Measurements from ENCODE around the gene MYO15B. TPM values are rescaled to one million over a fixed set of nuclear protein-coding genes. Genes with fewer than 3 reads are reported as not detected.

Gene MYO15B
- total and polyA plus RNA-seq, 2 experiments from 2014 or later = 1.3 to 7.2 TPM

- in situ Hi-C loops (cut with MboI) = no loop called here
- H3F3A ChIP-seq (ENCODE audit: insufficient read depth) = no peaks in the 10 kb centered on the region
- no peaks in the 10 kb centered on the region for H3K4me1 ChIP-seq (ENCODE audit: insufficient read depth)
- no peak for DNase-seq
- no peaks in the 10 kb centered on the region for H4K20me1 ChIP-seq (ENCODE audit: insufficient read depth)
- WGBS, 2 experiments (ENCODE audit: low coverage in 1 of 2, low lambda C conversion rate in 2 of 2, missing lambda C conversion rate in 2 of 2) = 60 to 75% methylated on average over 6 to 13 of the region's 13 CpGs
- no peaks in the 10 kb centered on the region for H3K79me2 ChIP-seq (ENCODE audit: insufficient read depth)
- H3K27me3 ChIP-seq (replicated peaks; ENCODE audit: insufficient read depth) = no peaks in the 10 kb centered on the region
- no peaks in the 10 kb centered on the region for H3K36me3 ChIP-seq (ENCODE audit: low read depth)
- H3K4me3 ChIP-seq = no peak overlapping the region
- no peak overlapping the region for H3K27ac ChIP-seq
- no peaks in the 10 kb centered on the region for H3K9me3 ChIP-seq (ENCODE audit: low read depth)
- no peak overlapping the region for H2AFZ ChIP-seq
- H3K4me2 ChIP-seq (ENCODE audit: unreplicated experiment) = no peak overlapping the region
- no peak for TF ChIP-seq EZH2phosphoT487 (IDR thresholded peaks at IDR 0.05; ENCODE audit: insufficient read depth, low read depth)
- no peak for TF ChIP-seq EZH2 (IDR thresholded peaks at IDR 0.05; ENCODE audit: insufficient read depth, poor library complexity, severe bottlenecking)
- no peaks in the 10 kb centered on the region for H3K9me2 ChIP-seq (ENCODE audit: insufficient read depth)
- no peak overlapping the region for H3K9ac ChIP-seq
Observed at GRCh38 chr17:75573994-75574393, 13.6 kb upstream of the MYO15B start.

- WGBS, 2 experiments (ENCODE audit: low coverage in 1 of 2, low lambda C conversion rate in 2 of 2, missing lambda C conversion rate in 2 of 2) = 72 to 80% methylated on average over 26 to 29 of the region's 29 CpGs
- no peak overlapping the region for H3K4me3 ChIP-seq
- no peaks in the 10 kb centered on the region for H3K79me2 ChIP-seq (ENCODE audit: insufficient read depth)
- no peaks in the 10 kb centered on the region for H3K27me3 ChIP-seq (replicated peaks; ENCODE audit: insufficient read depth)
- H3K9me3 ChIP-seq (ENCODE audit: low read depth) = no peaks in the 10 kb centered on the region
- DNase-seq = no peak
- in situ Hi-C loops (cut with MboI) = no loop called here
- H3K9ac ChIP-seq = no peak overlapping the region
- H2AFZ ChIP-seq = no peak overlapping the region
- no peaks in the 10 kb centered on the region for H3K9me2 ChIP-seq (ENCODE audit: insufficient read depth)
- H3K27ac ChIP-seq = no peak overlapping the region
- TF ChIP-seq EZH2phosphoT487 (IDR thresholded peaks at IDR 0.05; ENCODE audit: insufficient read depth, low read depth) (no peak), EZH2 (IDR thresholded peaks at IDR 0.05; ENCODE audit: insufficient read depth, poor library complexity, severe bottlenecking) (no peak)
- no peaks in the 10 kb centered on the region for H4K20me1 ChIP-seq (ENCODE audit: insufficient read depth)
- H3K36me3 ChIP-seq (ENCODE audit: low read depth) = no peaks in the 10 kb centered on the region
- no peak overlapping the region for H3K4me2 ChIP-seq (ENCODE audit: unreplicated experiment)
- H3F3A ChIP-seq (ENCODE audit: insufficient read depth) = no peaks in the 10 kb centered on the region
- no peaks in the 10 kb centered on the region for H3K4me1 ChIP-seq (ENCODE audit: insufficient read depth)
Observed at GRCh38 chr17:75574404-75575036, 13.1 kb upstream of the MYO15B start.

GRCh38 chr17:75575197-75575596 lies 12.4 kb upstream of the MYO15B start:
- H3K9me2 ChIP-seq (ENCODE audit: insufficient read depth) = no peaks in the 10 kb centered on the region
- H2AFZ ChIP-seq = no peak overlapping the region
- H3F3A ChIP-seq (ENCODE audit: insufficient read depth) = no peaks in the 10 kb centered on the region
- H3K79me2 ChIP-seq (ENCODE audit: insufficient read depth) = no peaks in the 10 kb centered on the region
- H3K4me2 ChIP-seq (ENCODE audit: unreplicated experiment) = no peak overlapping the region
- H3K4me3 ChIP-seq = no peak overlapping the region
- H3K27me3 ChIP-seq (replicated peaks; ENCODE audit: insufficient read depth) = no peaks in the 10 kb centered on the region
- no peak overlapping the region for H3K9ac ChIP-seq
- no peak for TF ChIP-seq EZH2phosphoT487 (IDR thresholded peaks at IDR 0.05; ENCODE audit: insufficient read depth, low read depth)
- no peak for TF ChIP-seq EZH2 (IDR thresholded peaks at IDR 0.05; ENCODE audit: insufficient read depth, poor library complexity, severe bottlenecking)
- H3K36me3 ChIP-seq (ENCODE audit: low read depth) = no peaks in the 10 kb centered on the region
- DNase-seq = no peak
- H3K9me3 ChIP-seq (ENCODE audit: low read depth) = no peaks in the 10 kb centered on the region
- no peaks in the 10 kb centered on the region for H3K4me1 ChIP-seq (ENCODE audit: insufficient read depth)
- H3K27ac ChIP-seq = no peak overlapping the region
- in situ Hi-C loops (cut with MboI) = no loop called here
- H4K20me1 ChIP-seq (ENCODE audit: insufficient read depth) = no peaks in the 10 kb centered on the region
- WGBS, 2 experiments (ENCODE audit: low coverage in 1 of 2, low lambda C conversion rate in 2 of 2, missing lambda C conversion rate in 2 of 2) = 62 to 68% methylated on average over 10 of the region's 10 CpGs

- Histone ChIP-seq H3K9ac (no peak overlapping the region), H3K27me3 (replicated peaks; ENCODE audit: insufficient read depth) (no peaks in the 10 kb centered on the region), H3K4me3 (no peak overlapping the region), H3K9me2 (ENCODE audit: insufficient read depth) (no peaks in the 10 kb centered on the region), H3K27ac (no peak overlapping the region), H3K9me3 (ENCODE audit: low read depth) (no peaks in the 10 kb centered on the region), H3K36me3 (ENCODE audit: low read depth) (no peaks in the 10 kb centered on the region), H2AFZ (no peak overlapping the region), H3K79me2 (ENCODE audit: insufficient read depth) (no peaks in the 10 kb centered on the region), H3K4me1 (ENCODE audit: insufficient read depth) (no peaks in the 10 kb centered on the region), H3K4me2 (ENCODE audit: unreplicated experiment) (no peak overlapping the region), H4K20me1 (ENCODE audit: insufficient read depth) (no peaks in the 10 kb centered on the region), H3F3A (ENCODE audit: insufficient read depth) (no peaks in the 10 kb centered on the region)
- 65 to 69% methylated on average over 11 of the region's 11 CpGs for WGBS, 2 experiments (ENCODE audit: low coverage in 1 of 2, low lambda C conversion rate in 2 of 2, missing lambda C conversion rate in 2 of 2)
- in situ Hi-C loops (cut with MboI) = no loop called here
- DNase-seq = no peak
- no peak for TF ChIP-seq EZH2phosphoT487 (IDR thresholded peaks at IDR 0.05; ENCODE audit: insufficient read depth, low read depth)
- TF ChIP-seq EZH2 (IDR thresholded peaks at IDR 0.05; ENCODE audit: insufficient read depth, poor library complexity, severe bottlenecking) = no peak
Observed at GRCh38 chr17:75575728-75576127, 11.9 kb upstream of the MYO15B start.
